Lung (tissue), 12 donors: ENCODE data around the gene RAB37. TPM values are rescaled to one million over a fixed set of nuclear protein-coding genes. Genes with fewer than 3 reads are reported as not detected.

Source experiments
- ATAC-seq: fragments of 200-7000 bp; cut with Tn5 transposase; one replicate; pipeline ENCODE4 v1.9.1; 2020; ENCODE audit warnings: moderate number of reproducible peaks; ENCODE audit not compliant: insufficient read depth, low FRiP score
- DNase-seq, 3 donors: peaks; one replicate each; pipeline ENCODE4 v3.0.0-alpha.2; 2013 to 2017
- H3K27ac ChIP-seq, 2 donors: one replicate each; pipeline ENCODE4 v1.5.1; 2013; ENCODE audit warnings: mild to moderate bottlenecking in 2 of 2, moderate library complexity in 2 of 2, control low read depth in 1 of 2, inconsistent platforms in 1 of 2, low read depth in 1 of 2, low read length in 1 of 2
- H3K27me3 ChIP-seq, 3 donors: one replicate each; pipeline ENCODE4 v1.5.1; 2013; ENCODE audit warnings: low read length in 2 of 3; ENCODE audit not compliant: control insufficient read depth in 3 of 3, insufficient read depth in 3 of 3
- H3K36me3 ChIP-seq, 4 donors: one replicate each; pipeline ENCODE4 v1.5.1; 2013; ENCODE audit warnings: low read length in 4 of 4, mild to moderate bottlenecking in 1 of 4, moderate library complexity in 1 of 4; ENCODE audit not compliant: control insufficient read depth in 4 of 4, insufficient read depth in 4 of 4
- H3K4me1 ChIP-seq, 5 donors: one replicate each; pipeline ENCODE4 v1.5.1; 2013; ENCODE audit warnings: low read length in 5 of 5, mild to moderate bottlenecking in 2 of 5, moderate library complexity in 1 of 5; ENCODE audit not compliant: control insufficient read depth in 5 of 5, insufficient read depth in 5 of 5
- H3K4me3 ChIP-seq: one replicate; pipeline ENCODE4 v1.5.1; 2013; ENCODE audit warnings: mild to moderate bottlenecking, control low read depth, moderate library complexity
- H3K9ac ChIP-seq, 2 donors: one replicate each; pipeline ENCODE4 v1.5.1; 2013; ENCODE audit warnings: low read length in 2 of 2, control low read depth in 1 of 2; ENCODE audit not compliant: insufficient read depth in 1 of 2
- H3K9me3 ChIP-seq, 4 donors: one replicate each; pipeline ENCODE4 v1.5.1; 2013; ENCODE audit warnings: low read length in 3 of 4, mild to moderate bottlenecking in 1 of 4, moderate library complexity in 1 of 4; ENCODE audit not compliant: control insufficient read depth in 4 of 4, insufficient read depth in 3 of 4
- WGBS, 2 donors: extraction: QIAGEN DNeasy Blood & Tissue Kit; methylation state at CpG; one replicate each; pipeline ENCODE4 v1.1.7; 2013; 5-methylcytosine and 5-hydroxymethylcytosine counted together
- polyA plus RNA-seq, 2 donors: library from polyadenylated mRNA; stranded (reverse); fragments of 200-250 nt; gene quantifications; one replicate each; pipeline ENCODE4 v1.2.1, GENCODE V29; 2013
- total RNA-seq, 2 donors: library from RNA; depleted of rRNA in 1 of 2; stranded (reverse); fragments of >200 nt in 1 of 2; gene quantifications; one replicate each; pipeline ENCODE4 v1.2.1, GENCODE V29; 2014 to 2021
- TF ChIP-seq, protein P1 (sequence below): IDR thresholded peaks from 2 replicates; pipeline ENCODE4 v1.5.1; 2012; ENCODE audit warnings: mild to moderate bottlenecking; ENCODE audit errors: control extremely low read depth, extremely low read depth
- donor health status: control.
- donor health status: control.
- donor health status: Bipolar disorder and iron deficiency.
- donor health status: healthy.
- donor health status: DM: yes; HTN: yes; CAD: no.

RAB37 gene
- total and polyA plus RNA-seq, 4 donors: 3.2 to 7.3 (median 5.9) TPM

DNA sequence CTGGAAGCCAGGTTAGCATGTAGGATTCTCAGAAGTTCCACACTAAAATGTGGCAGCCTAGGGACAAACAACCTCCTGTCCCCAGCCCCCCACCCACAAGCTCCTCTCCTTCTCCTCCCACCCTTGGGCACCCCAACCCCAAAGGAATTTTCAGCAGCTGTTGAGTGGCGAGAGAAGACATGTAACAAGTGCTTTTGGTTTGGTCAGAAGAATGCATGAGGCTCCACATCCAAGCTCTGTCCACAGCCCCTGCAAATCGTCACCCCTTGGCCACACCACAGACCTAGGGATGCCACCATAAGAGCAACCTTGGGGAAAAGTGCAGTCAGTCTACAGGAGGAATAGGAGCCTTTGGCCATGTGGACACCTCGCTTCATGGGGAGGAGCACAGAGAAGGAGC is 11.9 kb upstream of the RAB37 start:
- 90 to 96% methylated on average over 3 of the region's 3 CpGs for WGBS, 2 donors
- DNase-seq: no peak

DNA sequence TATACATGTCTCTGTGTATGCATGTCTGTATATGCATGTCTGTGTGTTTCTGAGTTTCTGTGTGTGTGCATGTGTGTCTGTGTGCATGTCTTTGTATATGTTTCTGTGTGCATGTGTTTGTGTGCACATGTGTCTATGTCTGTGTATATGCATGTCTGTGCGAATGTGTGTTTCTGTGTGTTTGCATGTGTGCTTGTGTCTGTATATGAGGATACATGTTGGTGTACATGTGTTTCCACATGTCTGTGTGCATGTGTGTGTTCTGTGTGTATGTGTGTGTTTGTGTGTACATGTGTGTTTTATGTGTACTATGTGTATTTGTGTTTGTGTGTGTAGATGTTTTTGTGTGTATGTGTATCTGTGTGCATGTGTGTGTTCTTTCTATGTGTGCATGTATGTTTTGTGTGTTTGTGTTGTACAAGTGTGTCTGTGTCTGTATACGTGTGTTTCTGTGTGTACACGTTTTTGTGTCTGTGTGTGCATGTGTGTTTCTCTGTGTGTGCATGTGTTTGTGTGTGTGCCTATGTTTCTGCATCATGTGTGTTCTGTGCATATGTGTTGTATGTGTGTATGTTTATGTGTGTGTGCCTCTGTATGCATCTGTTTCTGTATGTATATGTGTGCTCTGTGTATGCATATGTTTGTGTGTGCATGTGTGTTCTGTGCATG is 8.9 kb upstream of the RAB37 start:
- WGBS, 2 donors: 92 to 97% methylated on average over 3 of the region's 3 CpGs
- Histone ChIP-seq H3K9me3 (no peaks in the 10 kb centered on the region), H3K36me3 (no peaks in the 10 kb centered on the region), H3K9ac (no peak overlapping the region), H3K27me3 (peaks cover 0 to 3% (median 0%) of the 10 kb centered on the region in 3 donors), H3K27ac (no peak overlapping the region), H3K4me1 (no peaks in the 10 kb centered on the region), H3K4me3 (no peak overlapping the region)
- DNase-seq: no peak
- TF ChIP-seq, protein P1, sequence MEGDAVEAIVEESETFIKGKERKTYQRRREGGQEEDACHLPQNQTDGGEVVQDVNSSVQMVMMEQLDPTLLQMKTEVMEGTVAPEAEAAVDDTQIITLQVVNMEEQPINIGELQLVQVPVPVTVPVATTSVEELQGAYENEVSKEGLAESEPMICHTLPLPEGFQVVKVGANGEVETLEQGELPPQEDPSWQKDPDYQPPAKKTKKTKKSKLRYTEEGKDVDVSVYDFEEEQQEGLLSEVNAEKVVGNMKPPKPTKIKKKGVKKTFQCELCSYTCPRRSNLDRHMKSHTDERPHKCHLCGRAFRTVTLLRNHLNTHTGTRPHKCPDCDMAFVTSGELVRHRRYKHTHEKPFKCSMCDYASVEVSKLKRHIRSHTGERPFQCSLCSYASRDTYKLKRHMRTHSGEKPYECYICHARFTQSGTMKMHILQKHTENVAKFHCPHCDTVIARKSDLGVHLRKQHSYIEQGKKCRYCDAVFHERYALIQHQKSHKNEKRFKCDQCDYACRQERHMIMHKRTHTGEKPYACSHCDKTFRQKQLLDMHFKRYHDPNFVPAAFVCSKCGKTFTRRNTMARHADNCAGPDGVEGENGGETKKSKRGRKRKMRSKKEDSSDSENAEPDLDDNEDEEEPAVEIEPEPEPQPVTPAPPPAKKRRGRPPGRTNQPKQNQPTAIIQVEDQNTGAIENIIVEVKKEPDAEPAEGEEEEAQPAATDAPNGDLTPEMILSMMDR: no peak
- ATAC-seq: no peak

More for the DNA sequence above, 11.9 kb upstream of the RAB37 start:
- Histone ChIP-seq H3K9me3 (peaks cover 0 to 5% (median 0%) of the 10 kb centered on the region in 4 donors), H3K4me1 (no peaks in the 10 kb centered on the region), H3K9ac (no peak overlapping the region), H3K27ac (no peak overlapping the region), H3K36me3 (no peaks in the 10 kb centered on the region), H3K4me3 (no peak overlapping the region), H3K27me3 (peaks cover 0 to 3% (median 0%) of the 10 kb centered on the region in 3 donors)
- TF ChIP-seq, protein P1: no peak
- ATAC-seq: no peak

DNA sequence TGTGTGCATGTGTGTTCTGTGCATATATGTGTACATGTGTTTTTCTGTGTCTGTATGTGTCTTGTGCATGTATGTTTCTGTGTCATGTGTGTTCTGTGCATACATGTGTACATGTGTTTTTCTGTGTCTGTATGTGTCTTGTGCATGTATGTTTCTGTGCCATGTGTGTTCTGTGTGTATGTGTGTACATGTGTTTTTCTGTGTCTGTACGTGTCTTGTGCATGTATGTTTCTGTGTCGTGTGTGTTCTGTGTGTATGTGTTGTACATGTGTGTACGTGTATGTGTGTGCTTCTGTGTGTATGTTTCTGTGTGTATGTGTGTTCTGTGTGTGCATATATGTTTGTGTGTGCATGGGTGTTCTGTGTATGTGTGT is 8.4 kb upstream of the RAB37 start:
- no peak overlapping the region for H3K27ac ChIP-seq
- H3K4me3 ChIP-seq: no peak overlapping the region
- DNase-seq (no peak), ATAC-seq (no peak)
- 97 to 98% methylated on average over 3 of the region's 3 CpGs for WGBS, 2 donors
- no peak overlapping the region for H3K9ac ChIP-seq
- peaks cover 0 to 3% (median 0%) of the 10 kb centered on the region in 3 donors for H3K27me3 ChIP-seq
- H3K4me1 ChIP-seq: no peaks in the 10 kb centered on the region
- no peaks in the 10 kb centered on the region for H3K9me3 ChIP-seq
- TF ChIP-seq, protein P1: no peak
- no peaks in the 10 kb centered on the region for H3K36me3 ChIP-seq

DNA sequence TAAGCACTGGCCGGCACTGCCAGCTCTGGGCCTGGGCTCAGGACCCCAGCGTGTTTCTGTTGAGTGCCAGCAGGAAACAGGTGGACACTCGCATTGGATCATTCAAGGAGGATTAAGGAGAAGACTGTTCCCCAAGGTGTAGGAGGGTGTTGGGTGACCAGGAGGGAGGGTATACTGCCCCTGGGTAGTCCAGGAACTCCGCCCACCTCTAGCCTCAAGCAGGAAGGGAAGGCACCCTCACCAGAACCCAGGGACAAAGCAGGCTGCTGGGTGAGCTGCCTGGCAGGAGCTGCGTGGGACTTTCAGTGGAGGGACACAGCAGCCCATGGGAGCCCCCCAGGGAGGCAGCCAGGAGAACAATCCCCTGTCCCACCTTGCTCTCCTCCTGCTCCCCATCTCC is 7.7 kb upstream of the RAB37 start:
- no peak for DNase-seq
- Histone ChIP-seq H3K27ac (no peak overlapping the region), H3K9me3 (no peaks in the 10 kb centered on the region), H3K36me3 (no peaks in the 10 kb centered on the region), H3K27me3 (peaks cover 0 to 5% (median 0%) of the 10 kb centered on the region in 3 donors), H3K4me1 (no peaks in the 10 kb centered on the region), H3K9ac (no peak overlapping the region), H3K4me3 (no peak overlapping the region)
- ATAC-seq: no peak
- WGBS, 2 donors: 89 to 95% methylated on average over 5 of the region's 5 CpGs
- TF ChIP-seq, protein P1: no peak
